HG02852 (cell line): ENCODE data around the gene TLNRD1.

Experiments
- ATAC-seq: cut with Tn5 transposase; IDR thresholded peaks from one replicate; pipeline ENCODE4 v1.9.1; 2021; ENCODE audit warnings: mild to moderate bottlenecking, moderate library complexity; ENCODE audit not compliant: unreplicated experiment

The TLNRD1 gene

GRCh38 chr15:81053621-81054020, 52.9 kb downstream of the TLNRD1 start:
- ATAC-seq = no peak

- ATAC-seq = no peak
Observed at GRCh38 chr15:81054236-81054635, 53.5 kb downstream of the TLNRD1 start.
